Psoas muscle (tissue), 8 donors: ENCODE data around the gene PTPRQ. TPM values are rescaled to one million over a fixed set of nuclear protein-coding genes. Genes with fewer than 3 reads are reported as not detected.
A peak's percentile ranks its signal among the peaks of the same experiment; 100 is the strongest.

Experiments used
- ATAC-seq, 4 donors: fragments of 200-7000 bp; cut with Tn5 transposase; one replicate each; pipeline ENCODE4 v1.9.1; 2020; ENCODE audit warnings: moderate library complexity in 3 of 4, mild to moderate bottlenecking in 2 of 4
- DNase-seq, 2 donors: peaks; one replicate each; pipeline ENCODE4 v3.0.0-alpha.2; 2020
- H3K27ac ChIP-seq: fragments of 200-600 bp; one replicate; pipeline ENCODE4 v1.8.0; 2022
- H3K27me3 ChIP-seq, 3 donors: fragments of 200-600 bp in 1 of 3; one replicate each; pipeline versions ENCODE4 v1.6.1 to v1.8.0; 2013 to 2022; ENCODE audit warnings: low read length in 2 of 3, mild to moderate bottlenecking in 2 of 3, moderate library complexity in 1 of 3; ENCODE audit not compliant: insufficient read depth in 3 of 3
- H3K36me3 ChIP-seq, 2 donors: fragments of 200-600 bp in 1 of 2; one replicate each; pipeline versions ENCODE4 v1.6.1 to v1.8.0; 2013 to 2022; ENCODE audit warnings: low read depth in 1 of 2, mild to moderate bottlenecking in 1 of 2, moderate library complexity in 1 of 2; ENCODE audit not compliant: insufficient read depth in 1 of 2
- H3K4me1 ChIP-seq: fragments of 200-600 bp; one replicate; pipeline ENCODE4 v1.8.0; 2022
- H3K4me3 ChIP-seq: fragments of 200-600 bp; one replicate; pipeline ENCODE4 v1.8.0; 2022; ENCODE audit warnings: mild to moderate bottlenecking
- H3K9me3 ChIP-seq: fragments of 200-600 bp; one replicate; pipeline ENCODE4 v1.8.0; 2022
- WGBS, 3 donors: extraction: QIAGEN DNeasy Blood & Tissue Kit; methylation state at CpG; one replicate each; pipeline versions ENCODE4 v1.1.6 to v1.1.7; 2013; 5-methylcytosine and 5-hydroxymethylcytosine counted together
- intact Hi-C, 2 donors: fragments of 100-400 bp; cut with DNase I; formaldehyde crosslinking; loops; one replicate each; pipeline versions ENCODE4 v1.11.0 to v1.14.2; 2022
- polyA plus RNA-seq, 3 donors: library from polyadenylated mRNA; stranded (reverse); fragments of 200-250 nt; gene quantifications; one replicate each; pipeline ENCODE4 v1.2.3, GENCODE V29; 2013
- total RNA-seq, 4 donors: library from RNA; stranded (reverse); fragmentation: NEBNext Ultra II Directional in 2 of 4; extraction: Animal tissue kit (Norgen Biotek cat#: 25700) in 2 of 4; gene quantifications; one replicate each; pipeline versions ENCODE4 v1.2.1 to v1.2.4, GENCODE V29; 2021 to 2023
- TF ChIP-seq, protein P1 (sequence below): fragments of 200-600 bp; IDR thresholded peaks from one replicate; pipeline ENCODE4 v1.8.0; 2022; ENCODE audit warnings: antibody characterized with exemption
- donor health status: healthy with polysubstance abuse.
- donor health status: DM: no; HTN: no; CAD: no; lungs with moderate emphysema.
- donor health status: Bipolar disorder and iron deficiency.
- donor health status: healthy.
- donor health status: DM: yes; HTN: yes; CAD: no.
- donor health status: DM: no; HTN: no; CAD: no.
- donor health status: DM: no; HTN: no; CAD: no.
- donor health status: DM: yes; HTN: yes; CAD: no.

Gene PTPRQ
- total and polyA plus RNA-seq, 7 donors, result 0.04 to 1.8 (median 0.91) TPM

DNA sequence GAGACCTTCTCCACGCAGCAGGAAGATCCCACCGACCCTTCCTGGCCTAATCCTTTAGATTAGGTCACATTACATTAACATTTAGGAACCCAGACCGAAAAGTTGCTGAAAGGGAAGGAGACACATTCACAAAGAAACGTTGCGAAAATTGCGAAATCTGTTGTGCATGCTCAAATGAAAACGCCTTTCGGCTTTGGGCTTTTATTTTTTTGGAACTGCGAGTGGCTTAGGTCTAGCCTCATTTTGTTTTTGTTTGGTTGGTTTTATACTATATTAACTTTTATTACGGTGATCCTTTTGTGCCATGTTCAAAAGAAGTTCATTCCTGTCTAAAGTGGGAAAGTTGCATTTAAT, 264.9 kb downstream of the PTPRQ start:
- no peak for ATAC-seq
- Histone ChIP-seq H3K4me3 (peak overlapping the region; percentile 76), H3K36me3 (peaks cover 0 to 11% of the 10 kb centered on the region in 2 donors), H3K27me3 (no peaks in the 10 kb centered on the region), H3K4me1 (peaks cover 11% of the 10 kb centered on the region), H3K27ac (peak overlapping the region; percentile 93), H3K9me3 (no peaks in the 10 kb centered on the region)
- intact Hi-C loops, result loop anchor here (5.0 kb wide), 1 partner anchor 82 kb away; no protein-coding TSS in a partner anchor
- 19 to 24% (median 21%) methylated on average over 10 of the region's 10 CpGs for whole genome bisulfite sequencing, 3 donors
- DNase-seq, result no peak
- TF ChIP-seq, protein P1, sequence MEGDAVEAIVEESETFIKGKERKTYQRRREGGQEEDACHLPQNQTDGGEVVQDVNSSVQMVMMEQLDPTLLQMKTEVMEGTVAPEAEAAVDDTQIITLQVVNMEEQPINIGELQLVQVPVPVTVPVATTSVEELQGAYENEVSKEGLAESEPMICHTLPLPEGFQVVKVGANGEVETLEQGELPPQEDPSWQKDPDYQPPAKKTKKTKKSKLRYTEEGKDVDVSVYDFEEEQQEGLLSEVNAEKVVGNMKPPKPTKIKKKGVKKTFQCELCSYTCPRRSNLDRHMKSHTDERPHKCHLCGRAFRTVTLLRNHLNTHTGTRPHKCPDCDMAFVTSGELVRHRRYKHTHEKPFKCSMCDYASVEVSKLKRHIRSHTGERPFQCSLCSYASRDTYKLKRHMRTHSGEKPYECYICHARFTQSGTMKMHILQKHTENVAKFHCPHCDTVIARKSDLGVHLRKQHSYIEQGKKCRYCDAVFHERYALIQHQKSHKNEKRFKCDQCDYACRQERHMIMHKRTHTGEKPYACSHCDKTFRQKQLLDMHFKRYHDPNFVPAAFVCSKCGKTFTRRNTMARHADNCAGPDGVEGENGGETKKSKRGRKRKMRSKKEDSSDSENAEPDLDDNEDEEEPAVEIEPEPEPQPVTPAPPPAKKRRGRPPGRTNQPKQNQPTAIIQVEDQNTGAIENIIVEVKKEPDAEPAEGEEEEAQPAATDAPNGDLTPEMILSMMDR, result no peak

DNA sequence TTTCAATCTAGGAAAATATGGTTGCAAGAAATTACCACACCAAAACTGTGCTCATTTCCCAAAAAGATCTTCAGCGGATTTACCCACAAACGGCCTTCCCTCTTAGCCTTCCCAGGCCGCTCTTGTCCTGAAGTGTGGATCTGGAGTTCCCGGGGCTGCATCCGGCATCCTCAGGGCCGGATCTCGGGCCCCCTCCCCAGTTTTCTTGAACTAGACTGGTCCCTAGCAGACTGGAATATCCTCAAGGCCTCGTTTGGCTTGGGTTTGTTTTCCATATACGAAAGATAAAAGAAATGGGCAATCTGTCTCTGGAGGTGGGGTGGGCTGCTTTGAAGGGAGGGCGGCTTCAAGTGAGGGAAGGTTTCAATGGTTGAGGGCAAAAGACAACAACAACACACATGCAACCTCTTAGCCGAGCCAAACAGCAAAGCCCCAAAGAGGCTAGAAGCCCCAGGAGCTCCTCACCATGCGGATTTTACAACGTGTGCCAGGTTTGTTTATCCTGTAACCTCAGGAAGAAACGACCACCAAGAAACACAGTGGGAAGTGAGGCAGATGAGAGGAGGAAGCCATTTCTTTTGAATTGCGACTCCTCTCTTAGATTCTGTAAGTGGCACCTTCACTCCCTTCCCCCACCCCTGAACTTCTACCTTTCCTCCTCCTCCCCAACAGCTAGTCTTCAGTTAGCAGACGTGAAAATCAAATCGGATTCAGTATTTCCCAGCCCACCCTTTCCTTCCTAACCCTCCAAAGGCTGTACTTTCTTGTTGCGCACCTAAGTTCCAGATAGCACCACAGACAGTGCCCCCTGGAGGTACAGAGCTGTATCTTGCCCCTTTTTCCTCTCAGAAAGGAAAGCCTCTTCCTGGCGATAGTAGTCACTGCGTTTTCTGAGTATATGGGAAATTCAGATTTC, 266.0 kb downstream of the PTPRQ start:
- Histone ChIP-seq H3K27me3 (no peaks in the 10 kb centered on the region), H3K4me1 (peaks cover 15% of the 10 kb centered on the region), H3K27ac (peak overlapping the region; percentile 93), H3K9me3 (no peaks in the 10 kb centered on the region), H3K4me3 (peak overlapping the region; percentile 76), H3K36me3 (peaks cover 0 to 11% of the 10 kb centered on the region in 2 donors)
- intact Hi-C loops, result loop anchor here (5.0 kb wide), 2 partner anchors 52 to 83 kb away; no protein-coding TSS in a partner anchor
- ATAC-seq (peak in 3 of 4 donors; percentile 54 to 56 (median 55)), DNase-seq (peak in 1 of 2 donors; percentile 40)
- WGBS, 3 donors, result 25 to 41% (median 29%) methylated on average over 20 of the region's 20 CpGs
- TF ChIP-seq, protein P1, result peak; percentile 78

DNA sequence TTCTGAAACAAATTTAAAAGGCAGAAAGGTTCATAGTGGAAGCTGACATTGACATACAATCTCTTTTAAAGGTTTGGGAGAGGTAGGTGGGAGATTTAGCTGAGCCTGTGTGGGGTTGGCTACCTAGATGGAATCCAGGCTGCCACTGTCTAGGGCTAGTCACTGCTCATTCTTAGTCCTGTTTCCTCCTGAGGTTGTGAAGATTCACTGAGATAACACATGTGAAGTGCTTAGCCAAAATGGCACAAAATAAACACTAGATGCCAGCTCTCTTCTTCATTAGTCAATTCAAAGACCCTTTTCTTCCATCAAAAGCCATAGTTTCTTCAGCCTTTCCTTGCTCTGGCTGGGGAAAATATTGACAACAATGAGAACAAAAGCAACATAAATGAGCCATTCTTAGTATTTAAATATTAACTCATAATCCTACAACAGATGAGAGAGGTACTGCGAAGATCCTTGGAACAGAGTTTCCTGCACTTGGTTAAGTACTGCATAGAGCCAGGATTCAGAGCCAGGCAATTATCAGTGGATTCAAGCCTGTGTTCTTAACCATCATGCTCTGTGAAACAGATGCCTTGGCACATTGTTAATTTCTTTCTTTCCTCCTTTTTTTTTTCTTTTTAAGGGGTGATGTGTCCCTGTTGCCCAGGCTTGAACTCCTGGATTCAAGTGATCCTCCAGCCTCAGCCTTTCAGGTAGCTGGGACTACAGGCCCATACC, 266.9 kb downstream of the PTPRQ start:
- Histone ChIP-seq H3K27me3 (no peaks in the 10 kb centered on the region), H3K9me3 (no peaks in the 10 kb centered on the region), H3K27ac (peak overlapping the region; percentile 93), H3K36me3 (peaks cover 0 to 11% of the 10 kb centered on the region in 2 donors), H3K4me3 (peak overlapping the region; percentile 76), H3K4me1 (peaks cover 15% of the 10 kb centered on the region)
- DNase-seq (no peak), ATAC-seq (peak; percentile 19 to 34 (median 22))
- intact Hi-C loops, result loop anchor here in 1 of 2 donors (5.0 kb wide), 1 partner anchor 51 kb away; no protein-coding TSS in a partner anchor
- TF ChIP-seq, protein P1, result no peak
- 39 to 78% (median 49%) methylated on average over 1 of the region's 1 CpG for WGBS, 3 donors

DNA sequence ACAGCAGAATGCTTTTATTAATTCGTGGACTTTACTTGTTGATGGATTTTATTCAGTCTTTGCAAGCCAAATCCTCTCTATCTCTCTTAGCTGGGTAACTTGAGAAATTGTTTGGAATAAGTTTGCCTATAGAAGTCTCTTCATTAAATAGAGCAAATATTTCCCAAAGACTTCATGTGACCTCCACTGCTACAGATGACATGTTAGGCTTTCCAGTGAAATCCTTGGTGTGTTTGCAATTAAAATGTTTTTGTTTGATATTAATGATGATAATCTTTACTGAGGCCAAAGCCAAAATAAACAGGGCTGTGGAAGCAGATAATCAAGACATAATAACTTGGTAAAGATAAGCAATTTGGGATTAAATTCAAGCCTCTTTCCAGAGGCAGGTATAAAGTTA, 267.8 kb downstream of the PTPRQ start:
- no peak for DNase-seq
- no peaks in the 10 kb centered on the region for H3K9me3 ChIP-seq
- H3K36me3 ChIP-seq, result peaks cover 0 to 11% of the 10 kb centered on the region in 2 donors
- ATAC-seq, result no peak
- TF ChIP-seq, protein P1, result no peak
- intact Hi-C loops, result loop anchor here in 1 of 2 donors (5.0 kb wide), 1 partner anchor 50 kb away; no protein-coding TSS in a partner anchor
- WGBS, 3 donors, result 35 to 43% (median 37%) methylated on average over 1 of the region's 1 CpG
- H3K27me3 ChIP-seq, result no peaks in the 10 kb centered on the region
- H3K27ac ChIP-seq, result peak overlapping the region; percentile 93
- H3K4me1 ChIP-seq, result peaks cover 15% of the 10 kb centered on the region
- H3K4me3 ChIP-seq, result no peak overlapping the region
